Activated CD4-positive, alpha-beta T cell treated with anti-CD3 and anti-CD28 coated beads, Interleukin-2, amount 50 U/mL, for 1 hour (primary cell): ENCODE measurements around the gene SPG21.

Experiments
- DNase-seq: peaks from one replicate; pipeline ENCODE4 v3.0.0-alpha.2; 2020

Gene SPG21

GRCh38 chr15:64991536-64992135 lies 1.9 kb upstream of the SPG21 start:
- DNase-seq: no peak

- DNase-seq: no peak
Measured at GRCh38 chr15:64990168-64990470, 405 bp upstream of the SPG21 start.

- DNase-seq: no peak
Measured at GRCh38 chr15:64987136-64987535, 2.6 kb downstream of the SPG21 start.

- no peak for DNase-seq
Measured at GRCh38 chr15:64985366-64986033, 4.2 kb downstream of the SPG21 start.

- no peak for DNase-seq
Measured at GRCh38 chr15:64982472-64982871, 7.2 kb downstream of the SPG21 start.

- no peak for DNase-seq
Measured at GRCh38 chr15:64981812-64982431, 7.8 kb downstream of the SPG21 start.

GRCh38 chr15:64979252-64979710 lies 10.4 kb downstream of the SPG21 start:
- DNase-seq: no peak

DNA sequence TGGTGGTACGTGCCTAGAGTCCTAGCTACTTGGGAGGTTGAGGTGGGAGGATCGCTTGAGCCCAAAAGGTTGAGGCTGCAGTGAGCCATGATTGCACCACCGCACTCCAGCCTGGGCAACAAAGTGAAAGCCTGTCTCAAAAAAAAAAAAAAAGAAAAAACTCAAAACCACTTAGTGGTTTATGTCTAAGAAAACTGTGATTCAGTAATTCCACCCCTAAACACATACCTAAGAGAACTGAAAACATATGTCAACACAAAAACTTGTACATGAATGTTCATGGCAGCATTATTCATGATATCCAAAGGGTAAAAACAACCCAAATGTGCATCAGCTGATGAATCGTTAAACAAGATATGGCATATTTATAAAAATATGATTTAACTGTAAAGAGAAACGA lies 14.3 kb downstream of the SPG21 start:
- DNase-seq: no peak

DNA sequence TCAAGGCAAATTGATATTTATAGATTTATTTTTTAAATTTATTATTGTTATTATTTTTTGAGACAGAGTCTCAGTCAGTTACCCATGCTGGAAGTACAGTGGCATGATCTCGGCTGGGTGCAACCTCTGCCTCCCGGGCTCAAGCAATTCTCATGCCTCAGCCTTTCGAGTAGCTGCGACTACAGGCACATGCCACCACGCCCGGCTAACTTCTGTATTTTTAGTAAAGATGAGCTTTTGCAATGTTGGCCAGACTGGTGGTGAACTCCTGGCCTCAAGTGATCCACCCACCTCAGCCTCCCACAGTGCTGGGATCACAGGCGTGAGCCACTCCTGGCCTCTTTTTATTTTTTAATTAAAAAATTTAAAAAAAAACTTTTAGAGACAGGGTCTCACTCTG lies 19.0 kb downstream of the SPG21 start:
- DNase-seq: no peak

- no peak for DNase-seq
Measured at GRCh38 chr15:64969401-64969800, 20.3 kb downstream of the SPG21 start.

DNA sequence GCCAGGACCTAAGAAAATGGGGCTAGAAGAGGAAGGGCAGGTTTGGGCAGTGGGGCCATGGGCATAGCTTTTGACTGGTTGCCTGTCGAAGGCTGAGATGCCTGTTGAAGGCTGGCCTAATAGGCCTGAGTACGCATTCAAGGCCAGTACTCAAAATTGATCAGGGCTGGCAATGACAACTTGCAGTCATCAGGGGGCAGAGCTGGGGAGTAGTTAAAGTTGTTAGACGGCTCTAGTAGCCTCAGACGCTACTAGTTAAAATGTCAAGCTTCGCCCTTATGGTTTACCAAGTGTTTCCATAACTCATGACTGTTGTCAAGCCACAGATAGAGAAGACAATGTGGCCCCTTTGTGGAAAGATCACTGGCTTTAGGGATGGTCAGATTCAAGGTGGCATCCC lies 28.7 kb downstream of the SPG21 start:
- DNase-seq: no peak

DNA sequence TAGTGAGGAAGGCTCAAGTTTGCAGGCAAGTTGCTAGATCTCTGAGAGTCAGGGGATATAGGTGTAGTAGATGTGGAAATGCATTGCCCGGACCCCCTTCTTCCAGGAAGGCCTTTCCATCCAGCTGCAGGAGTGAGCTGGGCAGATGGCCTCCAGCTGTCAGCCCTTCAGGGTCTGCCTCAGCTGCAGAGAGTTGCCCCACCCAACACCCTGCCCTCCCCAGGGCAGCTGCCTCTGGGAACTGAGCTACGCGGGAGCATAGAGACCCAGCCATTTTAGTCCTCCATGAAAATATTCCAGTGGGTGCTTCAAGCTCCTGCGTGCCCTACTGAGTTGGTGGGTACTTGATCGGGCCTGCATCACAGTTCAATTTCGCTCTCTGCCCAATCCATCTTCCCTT lies 29.6 kb downstream of the SPG21 start:
- DNase-seq: no peak

DNA sequence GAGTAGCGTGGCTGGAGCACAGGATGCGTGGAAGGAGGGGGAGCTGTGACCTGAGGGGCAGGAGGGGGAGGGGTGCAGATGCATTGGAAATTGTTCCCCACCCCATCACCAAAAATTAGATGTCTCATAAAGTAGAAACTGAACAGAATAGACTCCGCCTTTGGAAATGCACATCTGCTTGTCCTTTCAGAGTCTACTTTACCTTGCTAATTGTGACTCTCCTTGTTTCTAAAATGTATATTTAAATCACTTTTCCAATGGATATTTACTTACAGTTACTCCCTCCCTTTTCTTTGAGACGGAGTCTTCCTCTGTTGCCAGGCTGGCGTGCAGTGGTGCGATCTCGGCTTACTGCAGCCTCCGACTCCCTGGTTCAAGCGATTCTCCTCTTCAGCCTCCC lies 30.6 kb downstream of the SPG21 start:
- DNase-seq: no peak

DNA sequence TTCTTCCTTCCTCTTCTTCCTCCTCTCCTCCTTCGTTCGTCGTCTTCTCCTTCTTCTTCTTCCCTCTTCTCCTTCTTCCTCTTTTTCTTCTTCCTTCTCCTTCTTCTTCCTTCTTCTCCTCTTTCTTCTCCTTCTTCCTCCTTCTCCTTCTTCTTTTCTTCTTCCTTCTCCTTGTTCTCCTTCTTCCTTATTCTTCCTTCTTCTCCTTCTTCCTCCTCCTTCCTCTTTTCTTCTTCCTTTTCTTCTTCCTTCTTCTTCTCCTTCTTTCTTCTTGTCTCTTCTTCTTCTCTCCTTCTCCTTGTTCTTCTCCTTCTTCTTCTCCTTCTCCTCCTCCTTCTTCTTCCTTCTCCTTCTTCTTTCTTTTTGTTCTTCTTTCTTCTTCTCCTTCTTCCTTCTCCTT lies 35.3 kb downstream of the SPG21 start:
- no peak for DNase-seq

- DNase-seq: no peak
Measured at GRCh38 chr15:64951777-64952418, 37.8 kb downstream of the SPG21 start.

DNA sequence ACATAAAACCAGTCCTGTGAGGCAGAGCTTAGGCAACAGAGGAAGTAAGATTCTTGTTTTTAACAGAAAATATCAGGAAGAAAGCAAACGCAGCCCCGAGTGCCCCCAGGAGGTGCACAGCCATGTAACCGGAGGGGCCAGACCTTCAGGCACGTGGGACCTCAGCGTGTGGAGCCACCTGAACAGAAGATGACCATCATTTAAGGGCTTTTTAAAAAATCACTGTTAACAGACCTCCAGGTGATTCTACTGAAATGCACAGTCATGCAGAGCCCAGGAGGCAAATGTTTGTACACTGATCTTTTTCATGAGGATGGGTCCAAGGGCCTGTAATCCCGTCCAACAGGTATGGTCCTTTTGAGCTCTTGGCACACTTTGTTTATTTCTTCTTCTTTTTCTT lies 38.8 kb downstream of the SPG21 start:
- DNase-seq: no peak

- no peak for DNase-seq
Measured at GRCh38 chr15:64949383-64950186, 40.1 kb downstream of the SPG21 start.

GRCh38 chr15:64948916-64949315 lies 40.8 kb downstream of the SPG21 start:
- no peak for DNase-seq

DNA sequence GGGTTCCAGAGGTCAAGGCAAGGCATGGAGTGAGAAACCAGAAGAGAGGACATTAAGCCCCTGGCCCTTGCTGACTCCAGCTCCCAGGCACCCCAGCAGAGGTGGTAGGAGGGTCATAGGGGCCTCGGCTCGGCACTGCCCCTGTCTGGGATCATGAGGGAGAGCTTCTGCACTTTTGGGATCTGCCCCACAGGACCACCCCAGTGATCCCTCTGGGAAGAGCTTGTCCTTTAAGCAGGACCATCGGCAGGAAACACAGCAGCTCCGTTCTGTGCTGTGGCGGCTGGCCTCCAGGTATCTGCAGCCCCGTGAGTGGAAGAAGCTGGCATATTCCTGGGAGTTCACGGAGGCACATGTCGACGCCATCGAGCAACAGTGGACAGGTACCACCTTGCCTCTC lies 42.5 kb downstream of the SPG21 start:
- no peak for DNase-seq

DNA sequence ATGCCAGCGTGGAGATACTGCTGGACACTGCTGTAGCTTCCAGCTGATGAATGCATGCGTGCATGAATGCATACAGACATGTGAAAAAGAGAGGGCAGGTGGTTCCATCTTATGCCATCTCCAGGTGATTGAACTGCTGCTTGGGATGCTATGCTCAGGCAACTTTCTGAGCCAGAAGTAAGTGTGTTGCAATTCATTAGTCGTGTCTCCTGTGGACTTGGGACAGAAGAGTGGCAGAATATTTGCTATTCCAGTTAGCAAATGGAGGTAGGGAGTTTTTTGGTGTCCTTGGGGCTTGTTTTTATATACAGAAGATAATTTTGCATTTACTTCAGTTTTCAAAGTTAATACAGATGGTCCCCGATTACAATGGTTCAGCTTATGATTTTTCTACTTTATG lies 44.8 kb downstream of the SPG21 start:
- no peak for DNase-seq

GRCh38 chr15:64943512-64944225 lies 46.0 kb downstream of the SPG21 start:
- DNase-seq: no peak

- no peak for DNase-seq
Measured at GRCh38 chr15:64942356-64942755, 47.4 kb downstream of the SPG21 start.

- DNase-seq: no peak
Measured at GRCh38 chr15:64938192-64938591, 51.5 kb downstream of the SPG21 start.
